C4-2B (cell line): Measurements from ENCODE around the gene MEX3B.

ENCODE experiments used
- H3K27ac ChIP-seq: fragments of 450-650 bp; 2 replicates; pipeline ENCODE4 v1.5.1; 2017
- CTCF ChIP-seq: fragments of 450-650 bp; conservative IDR thresholded peaks from 2 replicates; pipeline ENCODE4 v1.5.1; 2017; ENCODE audit warnings: mild to moderate bottlenecking
- ZFX ChIP-seq: fragments of 450-650 bp; IDR thresholded peaks from 2 replicates; pipeline ENCODE4 v1.6.1; 2017

MEX3B gene

GRCh38 chr15:81992523-81992922 lies 53.3 kb downstream of the MEX3B start:
- no peak for TF ChIP-seq ZFX
- no peak for TF ChIP-seq CTCF
- H3K27ac ChIP-seq = no peak overlapping the region
